MCF 10A (cell line): Measurements from ENCODE around the gene SDCCAG8. TPM values are rescaled to one million over a fixed set of nuclear protein-coding genes. Genes with fewer than 3 reads are reported as not detected.

Experiments
- BruUV-seq: library from RNA; stranded (reverse); fragments of 400-500 nt; replicated peaks from 2 replicates; lab custom pipeline; 2021; lab: Mats Ljungman, UMichigan
- CTCF ChIA-PET: fragments of 300-600 bp; sonication (Branson Sonifier 250); formaldehyde crosslinking; extraction: SDS; loops from one replicate; lab custom pipeline; 2021; ENCODE audit warnings: antibody characterized with exemption, inconsistent platforms; lab: Yijun Ruan, JAX
- POLR2A ChIA-PET: fragments of 300-600, 350-650 bp; sonication (Branson Sonifier 250); formaldehyde crosslinking; extraction: SDS; loops from one replicate; lab custom pipeline; 2020; ENCODE audit warnings: antibody characterized with exemption, inconsistent platforms; lab: Yijun Ruan, JAX
- DNase-seq: peaks from one replicate; pipeline ENCODE4 v3.0.0-alpha.2; 2018; ENCODE audit not compliant: unreplicated experiment
- H3K27ac Mint-ChIP-seq: one replicate; pipeline ENCODE4 v1.8.0; 2022; ENCODE audit warnings: mild to moderate bottlenecking, low read depth, mixed read lengths; ENCODE audit not compliant: unreplicated experiment
- H3K27me3 Mint-ChIP-seq: one replicate; pipeline ENCODE4 v1.8.0; 2022; ENCODE audit warnings: mixed read lengths; ENCODE audit not compliant: insufficient read depth, unreplicated experiment
- H3K36me3 Mint-ChIP-seq: one replicate; pipeline ENCODE4 v1.8.0; 2022; ENCODE audit warnings: mild to moderate bottlenecking, moderate library complexity, mixed read lengths; ENCODE audit not compliant: insufficient read depth, unreplicated experiment
- H3K4me1 Mint-ChIP-seq: one replicate; pipeline ENCODE4 v1.8.0; 2022; ENCODE audit warnings: mixed read lengths; ENCODE audit not compliant: insufficient read depth, unreplicated experiment
- H3K4me3 Mint-ChIP-seq: one replicate; pipeline ENCODE4 v1.8.0; 2022; ENCODE audit warnings: mild to moderate bottlenecking, moderate library complexity, mixed read lengths; ENCODE audit not compliant: unreplicated experiment
- H3K9me3 Mint-ChIP-seq: one replicate; pipeline ENCODE4 v1.8.0; 2022; ENCODE audit warnings: mixed read lengths; ENCODE audit not compliant: unreplicated experiment
- intact Hi-C: fragments of 100-400 bp; cut with micrococcal nuclease; formaldehyde crosslinking; loops from 2 replicates; pipeline ENCODE4 v1.14.1; 2022
- total RNA-seq: library from RNA; stranded (reverse); gene quantifications from 2 replicates; pipeline ENCODE4 v1.2.3, GENCODE V29; 2022
- TF ChIP-seq, protein P1 (sequence below): fragments of 200-600 bp; IDR thresholded peaks from one replicate; pipeline ENCODE4 v1.8.0; 2022; ENCODE audit warnings: antibody characterized with exemption, mild to moderate bottlenecking; ENCODE audit not compliant: unreplicated experiment

Gene SDCCAG8
- total RNA-seq, 1 experiment from 2014 or later: 128 TPM

DNA sequence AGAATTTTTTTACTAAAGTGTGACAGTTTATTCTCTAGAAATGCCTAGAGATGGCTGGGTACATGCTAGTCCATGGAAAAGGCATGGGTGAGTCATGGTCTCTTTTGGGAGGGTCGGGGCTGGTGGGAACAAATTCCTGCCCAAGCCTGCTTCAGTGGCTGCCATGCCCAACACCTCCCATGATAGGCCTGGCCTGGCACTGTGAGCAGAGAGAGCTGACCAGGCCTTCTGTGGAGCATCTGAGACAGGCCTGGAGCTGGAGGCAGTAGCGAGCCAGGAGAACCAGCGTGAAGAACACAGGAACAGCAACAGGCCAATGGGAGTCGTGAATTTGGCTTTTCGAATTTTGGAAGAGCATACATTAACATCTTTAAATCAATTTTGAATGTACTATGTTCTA lies 209.2 kb downstream of the SDCCAG8 start:
- TF ChIP-seq, protein P1, sequence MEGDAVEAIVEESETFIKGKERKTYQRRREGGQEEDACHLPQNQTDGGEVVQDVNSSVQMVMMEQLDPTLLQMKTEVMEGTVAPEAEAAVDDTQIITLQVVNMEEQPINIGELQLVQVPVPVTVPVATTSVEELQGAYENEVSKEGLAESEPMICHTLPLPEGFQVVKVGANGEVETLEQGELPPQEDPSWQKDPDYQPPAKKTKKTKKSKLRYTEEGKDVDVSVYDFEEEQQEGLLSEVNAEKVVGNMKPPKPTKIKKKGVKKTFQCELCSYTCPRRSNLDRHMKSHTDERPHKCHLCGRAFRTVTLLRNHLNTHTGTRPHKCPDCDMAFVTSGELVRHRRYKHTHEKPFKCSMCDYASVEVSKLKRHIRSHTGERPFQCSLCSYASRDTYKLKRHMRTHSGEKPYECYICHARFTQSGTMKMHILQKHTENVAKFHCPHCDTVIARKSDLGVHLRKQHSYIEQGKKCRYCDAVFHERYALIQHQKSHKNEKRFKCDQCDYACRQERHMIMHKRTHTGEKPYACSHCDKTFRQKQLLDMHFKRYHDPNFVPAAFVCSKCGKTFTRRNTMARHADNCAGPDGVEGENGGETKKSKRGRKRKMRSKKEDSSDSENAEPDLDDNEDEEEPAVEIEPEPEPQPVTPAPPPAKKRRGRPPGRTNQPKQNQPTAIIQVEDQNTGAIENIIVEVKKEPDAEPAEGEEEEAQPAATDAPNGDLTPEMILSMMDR: no peak
- peaks cover 42% of the 10 kb centered on the region for H3K36me3 Mint-ChIP-seq
- DNase-seq: no peak
- H3K9me3 Mint-ChIP-seq: no peaks in the 10 kb centered on the region
- POLR2A ChIA-PET: no interaction called here
- CTCF ChIA-PET: interaction anchor here (0.6 kb wide), 4 partner anchors 328 to 1425 kb away, joined by 3 to 5 read pairs (median 4); no protein-coding TSS in a partner anchor
- intact Hi-C loops: no loop called here
- no peak overlapping the region for H3K27ac Mint-ChIP-seq
- no TSS peak for BruUV-seq
- no peaks in the 10 kb centered on the region for H3K27me3 Mint-ChIP-seq
- no peak overlapping the region for H3K4me3 Mint-ChIP-seq
- no peaks in the 10 kb centered on the region for H3K4me1 Mint-ChIP-seq

DNA sequence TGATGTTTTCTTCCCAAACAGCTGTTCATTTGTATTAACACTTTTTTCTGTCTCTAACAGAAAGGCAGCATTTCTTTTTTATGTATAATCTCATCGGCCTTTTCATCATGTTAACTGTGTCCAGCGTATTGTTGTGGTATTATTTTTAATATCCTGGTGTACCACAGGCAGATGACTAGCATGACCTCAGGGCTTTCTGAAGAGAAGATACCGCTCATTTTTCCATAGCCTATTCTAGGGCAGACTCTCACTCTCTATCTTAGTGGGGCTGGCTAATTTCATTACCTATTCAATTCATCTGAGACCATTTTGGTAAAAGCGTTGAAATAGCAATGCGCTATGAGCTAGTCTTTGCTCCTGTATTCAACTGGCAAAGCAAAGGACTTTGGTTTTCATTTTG lies 209.9 kb downstream of the SDCCAG8 start:
- Mint-ChIP-seq H3K27ac (no peak overlapping the region), H3K36me3 (peaks cover 42% of the 10 kb centered on the region), H3K9me3 (no peaks in the 10 kb centered on the region), H3K4me1 (no peaks in the 10 kb centered on the region), H3K27me3 (no peaks in the 10 kb centered on the region), H3K4me3 (no peak overlapping the region)
- TF ChIP-seq, protein P1: no peak
- no TSS peak for BruUV-seq
- ChIA-PET CTCF (no interaction called here), POLR2A (no interaction called here)
- intact Hi-C loops: no loop called here
- DNase-seq: no peak

DNA sequence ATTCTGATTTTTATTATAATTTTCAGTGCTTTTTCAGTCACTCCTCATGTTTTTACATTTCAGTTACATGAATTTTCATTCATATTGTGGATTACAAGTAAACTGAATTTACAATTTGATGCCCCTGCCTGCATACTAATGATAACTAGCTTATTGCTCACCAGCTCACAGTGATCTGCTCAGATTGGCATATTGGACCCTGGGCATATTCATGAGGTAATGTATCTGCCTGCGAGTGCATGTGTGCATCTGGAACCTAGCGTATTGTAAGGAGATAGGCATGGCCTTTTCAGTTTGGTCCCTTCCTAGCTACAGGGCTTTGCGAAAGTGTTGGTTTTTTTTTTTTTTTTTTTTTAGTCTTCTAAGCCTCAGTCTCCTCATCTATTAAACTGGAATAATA lies 213.7 kb downstream of the SDCCAG8 start:
- Mint-ChIP-seq H3K4me1 (no peaks in the 10 kb centered on the region), H3K27me3 (no peaks in the 10 kb centered on the region), H3K27ac (no peak overlapping the region), H3K36me3 (peaks cover 34% of the 10 kb centered on the region), H3K4me3 (no peak overlapping the region), H3K9me3 (no peaks in the 10 kb centered on the region)
- ChIA-PET CTCF (interaction anchor here (0.7 kb wide), 1 partner anchor 398 kb away, joined by 4 read pairs; no protein-coding TSS in a partner anchor), POLR2A (interaction anchor here (0.6 to 0.7 kb wide), 3 partner anchors 11 to 857 kb away, joined by 3 to 4 read pairs (median 3); no protein-coding TSS in a partner anchor)
- no peak for DNase-seq
- TF ChIP-seq, protein P1: no peak
- BruUV-seq: no TSS peak
- intact Hi-C loops: no loop called here

DNA sequence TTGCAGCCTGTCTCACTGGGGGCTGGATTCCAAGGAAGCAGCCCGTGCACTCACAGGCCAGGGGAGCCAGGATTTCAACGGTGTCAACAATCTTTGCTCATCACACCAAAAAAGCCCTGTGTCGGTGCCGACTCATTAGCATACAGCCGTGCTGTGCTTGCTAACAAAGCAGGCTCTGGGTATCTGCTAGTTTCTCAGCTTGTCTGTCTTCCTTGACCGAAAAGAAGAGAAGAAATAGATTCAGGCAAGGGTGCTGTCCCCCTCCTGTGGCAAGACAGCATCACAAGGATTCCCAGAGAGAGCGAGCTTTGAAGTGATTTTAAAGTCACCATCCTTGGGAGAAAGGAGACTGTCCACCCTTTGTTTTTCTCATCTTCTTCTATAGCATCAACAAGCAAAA lies 214.7 kb downstream of the SDCCAG8 start:
- no peak overlapping the region for H3K4me3 Mint-ChIP-seq
- peaks cover 44% of the 10 kb centered on the region for H3K36me3 Mint-ChIP-seq
- ChIA-PET POLR2A (no interaction called here), CTCF (interaction anchor here (0.7 kb wide), 1 partner anchor 19 kb away, joined by 5 read pairs; no protein-coding TSS in a partner anchor)
- H3K4me1 Mint-ChIP-seq: no peaks in the 10 kb centered on the region
- TF ChIP-seq, protein P1: no peak
- intact Hi-C loops: no loop called here
- H3K27me3 Mint-ChIP-seq: no peaks in the 10 kb centered on the region
- H3K9me3 Mint-ChIP-seq: no peaks in the 10 kb centered on the region
- no TSS peak for BruUV-seq
- no peak overlapping the region for H3K27ac Mint-ChIP-seq
- DNase-seq: no peak
